Ovary (tissue), 9 donors: ENCODE data around the gene PTN. TPM values are rescaled to one million over a fixed set of nuclear protein-coding genes. Genes with fewer than 3 reads are reported as not detected.
"Not testable (repeated sequence)": the region's sequence is repeated elsewhere in the genome, so short reads cannot be mapped to it uniquely, and the experiment has no call there.

Experiments used
- DNase-seq, 5 donors: peaks; one replicate each; pipeline ENCODE4 v3.0.0-alpha.2; 2019 to 2020
- H3K27ac ChIP-seq, 2 donors: fragments of 200-600 bp; one replicate each; pipeline versions ENCODE4 v1.5.1 to v1.8.0; 2019 to 2022
- H3K27me3 ChIP-seq: fragments of 200-600 bp; one replicate; pipeline ENCODE4 v1.8.0; 2022
- H3K36me3 ChIP-seq: fragments of 200-600 bp; sonication (generic); one replicate; pipeline ENCODE4 v1.5.1; 2019
- H3K4me1 ChIP-seq: one replicate; pipeline ENCODE4 v1.8.1; 2013; ENCODE audit warnings: mild to moderate bottlenecking, moderate library complexity; ENCODE audit not compliant: insufficient read depth
- H3K4me3 ChIP-seq: fragments of 200-600 bp; sonication (generic); one replicate; pipeline ENCODE4 v1.5.1; 2017
- H3K9me3 ChIP-seq, 2 donors: fragments of 200-600 bp in 1 of 2; sonication (generic) in 1 of 2; one replicate each; pipeline versions ENCODE4 v1.5.1 to v1.8.1; 2013 to 2019; ENCODE audit warnings: mild to moderate bottlenecking in 1 of 2, moderate library complexity in 1 of 2
- EP300 ChIP-seq: sonication (generic); formaldehyde crosslinking; IDR thresholded peaks from one replicate; pipeline ENCODE4 v1.6.1; 2017; ENCODE audit warnings: antibody characterized with exemption
- POLR2A ChIP-seq: fragments of 450-650 bp; IDR thresholded peaks from one replicate; pipeline ENCODE4 v1.6.1; 2017; ENCODE audit warnings: antibody characterized with exemption, mild to moderate bottlenecking, moderate library complexity
- WGBS, 3 donors: extraction: QIAGEN DNeasy Blood & Tissue Kit in 1 of 3; methylation state at CpG; one replicate each; pipeline versions ENCODE4 v1.1.5 to v1.1.7; 2013 to 2017; 5-methylcytosine and 5-hydroxymethylcytosine counted together
- intact Hi-C, 4 donors: fragments of 100-400 bp; cut with DNase I; formaldehyde crosslinking; loops; one replicate each; pipeline versions ENCODE4 v1.11.0 to v1.15.1; 2022 to 2023
- polyA plus RNA-seq, 2 donors: library from polyadenylated mRNA; stranded (reverse); fragments of 200-250 nt in 1 of 2; fragments of 350-450 nt in 1 of 2; fragmentation: Illumina TruSeq in 1 of 2; extraction: RNeasy Lipid Tissue Mini Kit (QIAGEN cat#74804) in 1 of 2; gene quantifications; one replicate each; pipeline ENCODE4 v1.2.3, GENCODE V29; 2013 to 2014
- total RNA-seq, 7 donors: library from RNA; depleted of rRNA in 2 of 7; stranded (reverse); fragments of >200 nt in 2 of 7; fragmentation: NEBNext Ultra II Directional in 3 of 7; extraction: Animal tissue kit (Norgen Biotek cat#: 25700) in 3 of 7; gene quantifications; one replicate each; pipeline versions ENCODE4 v1.1.0 to v1.2.4, GENCODE V29; 2016 to 2023
- TF ChIP-seq, protein P1 (sequence below), 3 donors: fragments of 450-650 bp in 2 of 3; fragments of 200-600 bp in 1 of 3; IDR thresholded peaks; one replicate each; pipeline versions ENCODE4 v1.5.1 to v1.8.0; 2016 to 2022; ENCODE audit warnings: antibody characterized with exemption in 3 of 3, mild to moderate bottlenecking in 1 of 3
- donor health status: DM: no; HTN: no; CAD: no; lungs with moderate emphysema.
- donor health status: DM: no; HTN: no; CAD: no.
- donor health status: Bipolar disorder and iron deficiency.
- donor health status: DM: yes; HTN: yes; CAD: no.
- donor health status: DM: no; HTN: no; CAD: no.
- donor health status: DM: yes; HTN: yes; CAD: no.

The PTN gene
- total and polyA plus RNA-seq, 9 donors: 2.1 to 20.0 (median 4.3) TPM

DNA sequence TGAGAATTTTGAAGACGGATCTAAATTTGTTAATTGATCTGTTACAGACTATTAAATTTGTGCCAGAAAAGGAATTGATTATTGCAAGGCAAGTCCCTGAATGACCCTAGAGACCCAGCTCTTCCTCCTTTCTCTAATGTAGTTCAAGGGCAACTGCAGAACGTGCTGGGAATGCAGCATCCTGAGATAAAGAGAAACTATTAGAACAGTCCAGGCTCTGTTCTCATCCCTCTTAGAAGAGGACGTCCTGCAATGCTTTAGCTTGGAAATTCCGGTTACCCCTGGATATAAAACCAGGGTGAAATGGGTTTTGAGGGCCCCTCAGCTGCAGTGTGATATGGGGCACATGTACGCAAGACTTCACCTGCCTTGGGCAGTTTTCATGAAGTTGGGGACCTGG, 67.3 kb downstream of the PTN start:
- Histone ChIP-seq H3K27me3 (no peaks in the 10 kb centered on the region), H3K9me3 (no peaks in the 10 kb centered on the region), H3K36me3 (no peaks in the 10 kb centered on the region), H3K4me3 (no peak overlapping the region), H3K27ac (no peak overlapping the region), H3K4me1 (no peaks in the 10 kb centered on the region)
- intact Hi-C loops: no loop called here
- 78 to 81% (median 79%) methylated on average over 5 of the region's 5 CpGs for WGBS, 3 donors
- DNase-seq: no peak
- no peak for TF ChIP-seq EP300
- TF ChIP-seq, protein P1, sequence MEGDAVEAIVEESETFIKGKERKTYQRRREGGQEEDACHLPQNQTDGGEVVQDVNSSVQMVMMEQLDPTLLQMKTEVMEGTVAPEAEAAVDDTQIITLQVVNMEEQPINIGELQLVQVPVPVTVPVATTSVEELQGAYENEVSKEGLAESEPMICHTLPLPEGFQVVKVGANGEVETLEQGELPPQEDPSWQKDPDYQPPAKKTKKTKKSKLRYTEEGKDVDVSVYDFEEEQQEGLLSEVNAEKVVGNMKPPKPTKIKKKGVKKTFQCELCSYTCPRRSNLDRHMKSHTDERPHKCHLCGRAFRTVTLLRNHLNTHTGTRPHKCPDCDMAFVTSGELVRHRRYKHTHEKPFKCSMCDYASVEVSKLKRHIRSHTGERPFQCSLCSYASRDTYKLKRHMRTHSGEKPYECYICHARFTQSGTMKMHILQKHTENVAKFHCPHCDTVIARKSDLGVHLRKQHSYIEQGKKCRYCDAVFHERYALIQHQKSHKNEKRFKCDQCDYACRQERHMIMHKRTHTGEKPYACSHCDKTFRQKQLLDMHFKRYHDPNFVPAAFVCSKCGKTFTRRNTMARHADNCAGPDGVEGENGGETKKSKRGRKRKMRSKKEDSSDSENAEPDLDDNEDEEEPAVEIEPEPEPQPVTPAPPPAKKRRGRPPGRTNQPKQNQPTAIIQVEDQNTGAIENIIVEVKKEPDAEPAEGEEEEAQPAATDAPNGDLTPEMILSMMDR (IDR thresholded peaks at IDR 0.05): no peak
- TF ChIP-seq POLR2A: no peak

DNA sequence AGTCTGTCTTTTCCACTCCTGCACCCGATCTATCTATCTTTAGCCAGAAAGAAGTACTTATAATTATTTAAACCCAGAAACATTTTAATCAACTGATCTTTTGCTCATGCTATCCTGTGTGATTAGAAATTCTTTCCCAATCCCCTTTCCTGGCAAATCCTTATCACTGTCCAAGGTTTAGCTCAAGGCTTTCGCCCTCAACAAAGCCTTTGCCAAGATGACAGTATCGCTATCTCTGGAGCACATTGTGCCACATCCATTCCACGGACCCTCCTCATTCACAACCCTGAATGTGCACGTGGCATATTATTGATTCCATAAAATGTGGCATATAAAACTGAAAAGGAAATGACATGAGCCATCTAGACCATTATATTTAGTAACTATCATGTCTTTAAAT, 71.3 kb downstream of the PTN start:
- Histone ChIP-seq H3K9me3 (no peaks in the 10 kb centered on the region), H3K27ac (no peak overlapping the region), H3K4me1 (no peaks in the 10 kb centered on the region), H3K4me3 (no peak overlapping the region), H3K27me3 (no peaks in the 10 kb centered on the region), H3K36me3 (no peaks in the 10 kb centered on the region)
- intact Hi-C loops: no loop called here
- 91 to 94% (median 93%) methylated on average over 5 of the region's 5 CpGs for WGBS, 3 donors
- TF ChIP-seq, protein P1 (IDR thresholded peaks at IDR 0.05): no peak
- DNase-seq: no peak

DNA sequence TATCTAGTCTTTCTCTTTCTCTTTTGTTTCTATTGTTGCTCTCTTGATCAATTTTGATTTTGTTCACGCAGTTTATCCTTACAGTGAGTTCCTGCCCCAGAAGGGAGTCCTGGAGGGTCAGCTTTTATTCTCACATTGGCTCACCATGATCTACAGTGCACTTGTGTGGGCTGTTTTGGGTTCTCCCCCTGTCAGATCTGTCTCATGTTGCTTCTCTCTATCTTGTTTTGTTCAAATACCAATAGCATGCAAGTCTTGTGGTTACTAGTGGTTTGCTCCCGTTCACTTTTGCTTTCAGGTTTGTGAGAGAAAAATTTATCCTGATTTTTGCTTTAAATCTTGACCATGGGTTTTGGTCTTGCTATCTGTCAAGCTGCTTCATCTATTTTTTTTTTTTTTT, 74.3 kb downstream of the PTN start:
- H3K4me3 ChIP-seq: no peak overlapping the region
- intact Hi-C loops: no loop called here
- H3K27me3 ChIP-seq: no peaks in the 10 kb centered on the region
- no peaks in the 10 kb centered on the region for H3K36me3 ChIP-seq
- no peak overlapping the region for H3K27ac ChIP-seq
- DNase-seq: no peak
- 83 to 84% (median 83%) methylated on average over 2 of the region's 2 CpGs for WGBS, 3 donors
- TF ChIP-seq, protein P1 (IDR thresholded peaks at IDR 0.05): no peak
- no peak for TF ChIP-seq POLR2A
- TF ChIP-seq EP300: no peak
- no peaks in the 10 kb centered on the region for H3K4me1 ChIP-seq
- no peaks in the 10 kb centered on the region for H3K9me3 ChIP-seq

DNA sequence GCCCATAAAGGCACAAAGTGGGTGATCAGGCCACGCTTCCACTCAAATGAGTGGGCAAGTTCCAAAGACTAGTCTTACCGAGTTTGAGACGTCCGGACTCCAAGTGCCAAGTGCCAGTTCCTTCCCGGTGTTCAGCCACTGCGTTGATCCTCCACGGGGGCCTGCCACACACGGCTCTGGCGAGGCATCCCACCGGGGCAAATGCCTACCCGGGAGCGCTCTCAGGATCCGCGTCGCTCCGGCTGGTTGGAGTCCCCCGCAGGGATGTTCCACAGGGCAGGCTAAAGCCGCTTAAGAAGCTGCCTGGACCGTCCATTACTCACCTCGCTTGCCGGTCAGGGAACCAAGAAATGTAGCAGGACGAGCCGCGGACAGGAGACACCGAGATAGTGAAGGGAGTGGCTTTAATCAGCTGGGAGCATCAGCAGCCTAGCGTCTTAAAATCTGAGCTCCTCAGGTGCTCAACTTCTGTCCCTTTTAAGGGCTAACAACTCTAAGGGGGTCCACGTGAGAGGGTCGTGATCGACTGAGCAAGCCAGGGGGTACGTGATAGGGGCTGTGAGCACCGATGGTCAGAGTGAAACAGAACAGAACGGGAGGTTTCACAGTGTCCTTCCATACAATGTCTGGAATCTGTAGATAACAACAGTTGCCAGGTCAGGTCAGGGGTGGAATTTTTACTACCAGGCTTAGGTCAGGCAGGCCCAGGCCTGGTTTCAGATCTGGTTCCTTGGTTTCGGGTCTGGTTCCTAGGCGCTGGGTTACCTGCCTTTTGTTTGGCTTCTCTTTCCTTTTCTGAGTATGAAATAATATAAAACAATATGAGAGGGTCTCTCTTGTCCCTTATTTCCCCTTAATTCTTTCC, 75.3 kb downstream of the PTN start:
- 96 to 98% (median 96%) methylated on average over 34 of the region's 34 CpGs for WGBS, 3 donors
- H3K27me3 ChIP-seq, H3K9me3 ChIP-seq, H3K27ac ChIP-seq, DNase-seq, H3K36me3 ChIP-seq, intact Hi-C loops, H3K4me3 ChIP-seq, H3K4me1 ChIP-seq: not testable (repeated sequence)

DNA sequence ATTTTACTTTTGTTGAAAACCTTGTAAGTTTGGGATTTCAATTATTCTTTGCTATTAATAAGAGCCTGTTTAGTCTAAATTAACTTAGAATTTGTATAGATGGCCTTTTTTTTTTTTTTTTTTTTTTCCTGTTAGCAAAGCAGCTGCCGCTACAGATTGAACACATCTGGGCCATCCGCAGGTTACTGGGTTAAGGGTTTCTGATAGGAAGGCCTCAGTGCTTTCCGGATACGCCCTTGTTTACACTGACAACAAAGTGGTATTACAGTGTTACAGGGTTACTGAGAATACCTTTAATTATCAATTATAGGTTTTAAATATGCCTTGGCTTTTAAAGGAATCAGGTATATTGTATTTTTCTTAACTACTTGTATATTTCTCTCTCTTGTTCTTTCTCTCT, 76.8 kb downstream of the PTN start:
- intact Hi-C loops: no loop called here
- no peaks in the 10 kb centered on the region for H3K4me1 ChIP-seq
- WGBS, 3 donors: 28 to 47% (median 39%) methylated on average over 4 of the region's 4 CpGs
- TF ChIP-seq, protein P1 (IDR thresholded peaks at IDR 0.05): no peak
- TF ChIP-seq POLR2A (no peak), EP300 (no peak)
- H3K36me3 ChIP-seq: no peaks in the 10 kb centered on the region
- no peak overlapping the region for H3K27ac ChIP-seq
- H3K4me3 ChIP-seq: no peak overlapping the region
- DNase-seq: no peak
- H3K9me3 ChIP-seq: no peaks in the 10 kb centered on the region
- no peaks in the 10 kb centered on the region for H3K27me3 ChIP-seq

DNA sequence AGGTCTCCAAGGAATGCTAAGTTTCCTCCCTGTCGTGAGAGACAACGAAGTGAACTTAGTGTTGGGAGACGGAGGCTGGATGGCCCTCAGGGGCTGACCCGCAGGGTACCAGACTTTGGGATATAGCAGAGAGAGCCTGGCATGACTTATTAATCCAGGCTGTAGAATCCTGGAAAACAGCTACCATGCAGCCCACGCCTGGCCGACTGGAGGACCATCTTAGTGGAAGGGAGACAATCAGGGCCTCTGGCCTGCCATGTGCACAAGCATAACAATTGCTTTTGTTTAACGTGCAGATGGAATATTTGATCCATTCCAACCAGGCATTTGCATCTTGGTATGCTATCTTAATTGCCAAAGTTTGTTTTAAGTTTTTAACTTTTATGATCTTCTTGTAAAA, 78.1 kb downstream of the PTN start:
- H3K4me1 ChIP-seq, H3K36me3 ChIP-seq, H3K4me3 ChIP-seq, H3K27ac ChIP-seq, intact Hi-C loops, H3K27me3 ChIP-seq, H3K9me3 ChIP-seq, DNase-seq: not testable (repeated sequence)
- WGBS, 3 donors: 83 to 94% (median 85%) methylated on average over 7 of the region's 7 CpGs
